ENCODE measurements around the gene EPDR1.

Gene EPDR1

DNA sequence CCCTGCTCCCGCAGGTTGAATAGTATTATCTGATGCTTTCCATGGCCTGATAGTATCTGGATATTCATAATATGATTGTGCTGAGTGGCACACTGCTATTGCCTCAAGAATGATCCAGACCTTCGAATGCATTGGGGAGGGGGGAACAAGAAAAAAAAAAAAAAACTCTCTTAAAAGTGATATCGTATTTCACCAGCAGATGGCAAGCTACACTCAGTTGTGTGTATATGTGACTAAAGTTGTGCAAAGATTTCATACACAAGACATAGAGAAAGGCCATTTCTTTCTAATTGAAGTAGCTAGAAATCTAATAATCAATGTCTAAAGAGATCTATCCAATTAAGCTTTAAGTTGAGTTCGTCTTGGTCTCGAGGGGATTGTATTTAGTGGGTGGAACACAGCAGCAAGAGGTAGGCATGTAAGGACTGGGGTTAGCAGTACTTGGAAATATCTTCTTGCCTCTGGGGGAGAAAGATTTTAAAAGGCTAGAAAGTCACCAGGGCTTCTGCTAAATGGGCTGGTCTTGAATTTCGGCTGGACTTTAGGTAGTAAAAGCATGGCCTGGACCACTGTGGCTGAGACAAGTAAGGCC, 19.1 kb upstream of the EPDR1 start:
- no peak for TF ChIP-seq NFRKB (IDR thresholded peaks at IDR 0.05)
- peak; percentile 98 for TF ChIP-seq ZNF384 (IDR thresholded peaks at IDR 0.05)
- ChIA-PET CTCF (interaction anchor here (0.6 to 2.1 kb wide), 12 partner anchors 8 to 434 kb away, joined by 3 to 9 read pairs (median 4); partner anchors contain the start of gene SFRP4), POLR2A (no interaction called here)
- DNase-seq (ENCODE audit: extremely low spot score) = peak; percentile 42

GRCh38 chr7:37901890-37902524, 18.4 kb upstream of the EPDR1 start:
- ChIA-PET CTCF (interaction anchor here (0.6 to 2.1 kb wide), 10 partner anchors 8 to 433 kb away, joined by 3 to 9 read pairs (median 4); partner anchors contain the start of gene SFRP4), POLR2A (no interaction called here)
- no peak for TF ChIP-seq ARNT (IDR thresholded peaks at IDR 0.05)
- TF ChIP-seq FOXM1 (IDR thresholded peaks at IDR 0.05; ENCODE audit: borderline replicate concordance) = no peak
- no peak for TF ChIP-seq BHLHE40 (IDR thresholded peaks at IDR 0.05; ENCODE audit: borderline replicate concordance)
- TF ChIP-seq ZNF384 (IDR thresholded peaks at IDR 0.05) = no peak
- no peak for TF ChIP-seq FOXA1 (IDR thresholded peaks at IDR 0.05)
- TF ChIP-seq SP1 (IDR thresholded peaks at IDR 0.05) = no peak
- no peak for TF ChIP-seq TARDBP (IDR thresholded peaks at IDR 0.05)
- TF ChIP-seq, protein P1, sequence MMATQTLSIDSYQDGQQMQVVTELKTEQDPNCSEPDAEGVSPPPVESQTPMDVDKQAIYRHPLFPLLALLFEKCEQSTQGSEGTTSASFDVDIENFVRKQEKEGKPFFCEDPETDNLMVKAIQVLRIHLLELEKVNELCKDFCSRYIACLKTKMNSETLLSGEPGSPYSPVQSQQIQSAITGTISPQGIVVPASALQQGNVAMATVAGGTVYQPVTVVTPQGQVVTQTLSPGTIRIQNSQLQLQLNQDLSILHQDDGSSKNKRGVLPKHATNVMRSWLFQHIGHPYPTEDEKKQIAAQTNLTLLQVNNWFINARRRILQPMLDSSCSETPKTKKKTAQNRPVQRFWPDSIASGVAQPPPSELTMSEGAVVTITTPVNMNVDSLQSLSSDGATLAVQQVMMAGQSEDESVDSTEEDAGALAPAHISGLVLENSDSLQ (IDR thresholded peaks at IDR 0.05) = no peak
- no peak for TF ChIP-seq HDGF (IDR thresholded peaks at IDR 0.05; ENCODE audit: borderline replicate concordance)
- TF ChIP-seq ELF4 (IDR thresholded peaks at IDR 0.05) = no peak
- TF ChIP-seq SUZ12 (IDR thresholded peaks at IDR 0.05) = no peak
- TF ChIP-seq FOXK2 (IDR thresholded peaks at IDR 0.05) = no peak
- no peak for TF ChIP-seq L3MBTL2 (conservative IDR thresholded peaks at IDR 0.05)
- TF ChIP-seq NFRKB (IDR thresholded peaks at IDR 0.05) = no peak
- TF ChIP-seq LEF1 (IDR thresholded peaks at IDR 0.05; ENCODE audit: borderline replicate concordance) = no peak
- no peak for DNase-seq (ENCODE audit: extremely low spot score)

DNA sequence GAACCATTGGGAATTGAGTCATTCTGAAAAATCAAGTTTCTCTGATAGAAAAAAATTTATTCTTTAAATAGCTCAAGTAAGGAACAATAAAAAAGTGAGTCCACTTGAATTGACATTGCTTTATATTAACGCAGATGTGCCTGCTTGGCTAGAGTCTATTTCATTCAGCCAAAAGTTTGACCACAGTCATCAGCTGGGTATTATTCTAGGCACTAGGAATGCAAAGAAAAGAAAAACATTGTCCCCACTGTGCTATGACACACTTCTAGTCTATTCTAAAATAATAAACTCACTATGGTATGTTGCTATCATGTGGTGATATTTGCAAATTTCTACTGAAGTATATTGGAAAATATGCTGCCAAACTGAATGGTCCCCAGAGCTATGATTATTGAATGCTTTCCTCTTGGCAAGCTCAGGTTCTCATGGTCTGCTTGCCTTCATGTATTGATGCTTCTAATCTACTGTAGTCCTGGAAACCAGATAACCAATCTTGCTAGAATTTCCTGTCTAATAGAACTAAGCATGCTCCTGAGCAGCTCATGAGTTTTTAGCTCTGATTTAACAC, 12.1 kb upstream of the EPDR1 start:
- no peak for DNase-seq (ENCODE audit: extremely low spot score)
- no peak for TF ChIP-seq LEF1 (IDR thresholded peaks at IDR 0.05; ENCODE audit: borderline replicate concordance)
- TF ChIP-seq SP1 (IDR thresholded peaks at IDR 0.05) = no peak
- no peak for TF ChIP-seq FOXA1 (IDR thresholded peaks at IDR 0.05)
- TF ChIP-seq ELF4 (IDR thresholded peaks at IDR 0.05) = no peak
- no peak for TF ChIP-seq BHLHE40 (IDR thresholded peaks at IDR 0.05; ENCODE audit: borderline replicate concordance)
- TF ChIP-seq NFRKB (IDR thresholded peaks at IDR 0.05) = no peak
- no peak for TF ChIP-seq TARDBP (IDR thresholded peaks at IDR 0.05)
- TF ChIP-seq SUZ12 (IDR thresholded peaks at IDR 0.05) = no peak
- TF ChIP-seq, protein P1 (IDR thresholded peaks at IDR 0.05) = no peak
- no peak for TF ChIP-seq ZNF384 (IDR thresholded peaks at IDR 0.05)
- TF ChIP-seq FOXM1 (IDR thresholded peaks at IDR 0.05; ENCODE audit: borderline replicate concordance) = no peak
- TF ChIP-seq CTBP1 (IDR thresholded peaks at IDR 0.05; ENCODE audit: borderline replicate concordance) = no peak
- TF ChIP-seq ARNT (IDR thresholded peaks at IDR 0.05) = no peak
- no peak for TF ChIP-seq L3MBTL2 (conservative IDR thresholded peaks at IDR 0.05)
- TF ChIP-seq HDGF (IDR thresholded peaks at IDR 0.05; ENCODE audit: borderline replicate concordance) = no peak
- no peak for TF ChIP-seq FOXK2 (IDR thresholded peaks at IDR 0.05)
- CTCF ChIA-PET = interaction anchor here (1.7 kb wide), 1 partner anchor 9 kb away, joined by 6 read pairs; no protein-coding TSS in a partner anchor
- POLR2A ChIA-PET = no interaction called here

DNA sequence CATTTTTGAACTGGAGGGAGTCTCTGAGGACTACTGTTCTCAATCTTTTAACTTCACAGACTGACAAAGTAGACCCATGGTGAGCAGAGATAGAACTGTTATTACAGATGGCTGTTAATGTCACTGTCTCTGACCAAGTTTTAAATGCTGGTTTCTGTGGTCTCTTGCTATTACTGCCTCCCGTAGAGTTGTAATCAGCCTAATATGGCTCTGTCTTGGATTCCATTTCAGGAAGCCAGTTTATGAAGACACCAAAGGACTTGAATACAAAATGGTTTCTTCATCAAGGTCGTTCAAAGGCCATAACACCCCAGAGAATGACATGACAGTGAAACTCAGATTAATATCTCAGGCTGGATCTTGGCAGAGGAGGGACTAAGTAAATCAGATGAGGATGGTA, 7.7 kb upstream of the EPDR1 start:
- CTCF ChIA-PET = interaction anchor here (0.6 to 1.2 kb wide), 2 partner anchors 12 to 284 kb away, joined by 4 to 7 read pairs; no protein-coding TSS in a partner anchor
- DNase-seq (ENCODE audit: extremely low spot score) = no peak
- TF ChIP-seq SP1 (IDR thresholded peaks at IDR 0.05) (no peak), SUZ12 (IDR thresholded peaks at IDR 0.05) (no peak), ELF4 (IDR thresholded peaks at IDR 0.05) (no peak), FOXA1 (IDR thresholded peaks at IDR 0.05) (no peak), HDGF (IDR thresholded peaks at IDR 0.05; ENCODE audit: borderline replicate concordance) (no peak), CTBP1 (IDR thresholded peaks at IDR 0.05; ENCODE audit: borderline replicate concordance) (no peak), LEF1 (IDR thresholded peaks at IDR 0.05; ENCODE audit: borderline replicate concordance) (no peak), ZNF384 (IDR thresholded peaks at IDR 0.05) (no peak), FOXK2 (IDR thresholded peaks at IDR 0.05) (no peak), FOXM1 (IDR thresholded peaks at IDR 0.05; ENCODE audit: borderline replicate concordance) (no peak), L3MBTL2 (conservative IDR thresholded peaks at IDR 0.05) (no peak), TARDBP (IDR thresholded peaks at IDR 0.05) (no peak), BHLHE40 (IDR thresholded peaks at IDR 0.05; ENCODE audit: borderline replicate concordance) (no peak), ARNT (IDR thresholded peaks at IDR 0.05) (no peak)
- POLR2A ChIA-PET = no interaction called here

- ChIA-PET POLR2A (no interaction called here), CTCF (no interaction called here)
- no peak for DNase-seq (ENCODE audit: extremely low spot score)
- TF ChIP-seq L3MBTL2 (conservative IDR thresholded peaks at IDR 0.05) (no peak), SP1 (IDR thresholded peaks at IDR 0.05) (no peak), ELF4 (IDR thresholded peaks at IDR 0.05) (no peak), TARDBP (IDR thresholded peaks at IDR 0.05) (no peak)
Measured at GRCh38 chr7:37915438-37915837, 5.0 kb upstream of the EPDR1 start.

- CTCF ChIA-PET = no interaction called here
- no peak for DNase-seq (ENCODE audit: extremely low spot score)
- TF ChIP-seq TARDBP (IDR thresholded peaks at IDR 0.05) (no peak), L3MBTL2 (conservative IDR thresholded peaks at IDR 0.05) (peak; percentile 45; the same call in 1 of the 2 replicates)
- POLR2A ChIA-PET = no interaction called here
Measured at GRCh38 chr7:37916017-37916672, 4.3 kb upstream of the EPDR1 start.

All from HEK293T (cell line).